Stimulated activated CD8-positive, alpha-beta memory T cell treated with anti-CD3 and anti-CD28 coated beads, Interleukin-4, amount 100 ng/mL, for 48 hours (primary cell): ENCODE data around the gene PCNX3.

Source experiments
- DNase-seq: peaks from one replicate; pipeline ENCODE4 v3.0.0-alpha.2; 2020

Gene PCNX3

DNA sequence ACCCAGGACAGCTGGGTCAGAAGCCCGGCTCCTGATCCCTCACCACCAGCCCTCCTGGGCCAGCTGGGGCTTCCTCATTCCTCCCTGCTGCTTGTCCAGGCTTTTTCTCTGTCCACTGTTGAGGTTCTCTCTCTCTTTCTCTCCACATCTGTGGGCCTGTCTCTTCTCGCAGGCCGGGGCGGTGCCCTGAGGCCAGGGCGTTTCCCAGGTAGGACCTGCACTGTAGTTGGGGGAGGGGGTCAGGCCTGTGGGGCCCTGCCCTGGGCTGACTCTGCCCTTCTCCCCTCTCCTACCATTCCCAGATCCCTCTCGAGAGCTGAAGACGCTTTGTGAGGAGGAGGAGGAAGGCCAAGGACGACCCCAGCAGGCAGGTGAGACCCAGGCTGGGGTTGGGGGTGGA lies 34.8 kb upstream of the PCNX3 start:
- no peak for DNase-seq

DNA sequence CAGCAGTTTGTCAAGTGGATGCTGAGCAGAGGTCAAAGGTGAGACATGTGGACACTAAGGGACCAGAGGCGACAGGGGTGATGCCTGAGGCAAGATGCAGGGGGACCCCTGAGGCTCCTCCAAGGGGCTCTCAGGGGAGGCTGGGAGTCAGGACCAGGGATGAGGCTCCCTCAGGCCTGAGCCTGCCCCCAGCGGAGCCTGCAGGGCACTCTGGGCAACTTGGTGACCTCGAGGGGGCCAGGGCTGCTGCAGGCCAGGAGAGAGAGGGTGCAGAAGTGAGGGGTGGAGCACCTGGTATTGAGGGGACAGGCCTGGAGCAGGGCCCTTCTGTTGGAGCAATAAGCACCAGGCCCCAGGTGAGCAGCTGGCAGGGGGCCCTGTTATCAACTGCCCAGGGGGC lies 33.6 kb upstream of the PCNX3 start:
- DNase-seq, result no peak

DNA sequence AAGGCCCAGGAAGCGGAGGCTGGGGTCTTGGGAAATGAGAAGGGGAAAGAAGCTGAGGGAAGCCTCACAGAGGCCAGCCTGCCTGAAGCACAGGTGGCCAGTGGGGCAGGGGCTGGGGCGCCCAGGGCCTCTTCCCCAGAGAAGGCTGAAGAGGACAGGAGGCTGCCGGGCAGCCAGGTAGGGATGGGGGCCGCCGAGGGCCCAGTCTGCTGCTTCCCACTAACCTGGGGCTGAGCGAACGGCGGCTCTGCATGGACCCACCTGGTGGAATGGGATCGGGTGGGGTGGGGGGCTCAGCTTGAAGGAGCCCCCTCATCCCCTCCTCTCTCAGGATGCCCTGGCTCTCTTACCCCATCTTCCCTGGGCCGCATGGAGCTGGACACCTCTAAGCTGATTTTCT lies 32.0 kb upstream of the PCNX3 start:
- DNase-seq, result no peak

DNA sequence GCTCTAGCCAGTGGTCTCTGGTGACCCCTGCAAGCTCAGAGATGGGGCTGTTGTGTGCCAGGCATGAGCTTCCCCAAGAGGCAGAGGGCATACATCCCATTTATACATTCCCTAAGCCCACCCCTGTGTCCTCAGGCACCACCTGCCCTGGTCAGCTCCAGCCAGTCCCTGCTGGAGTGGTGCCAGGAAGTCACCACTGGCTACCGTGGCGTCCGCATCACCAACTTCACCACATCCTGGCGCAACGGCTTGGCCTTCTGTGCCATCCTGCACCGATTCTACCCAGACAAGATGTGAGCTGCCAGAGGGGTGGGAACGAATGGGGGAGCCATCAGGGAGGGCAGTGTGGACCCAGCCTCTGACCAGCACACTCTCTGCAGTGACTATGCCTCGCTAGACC lies 31.5 kb upstream of the PCNX3 start:
- no peak for DNase-seq

DNA sequence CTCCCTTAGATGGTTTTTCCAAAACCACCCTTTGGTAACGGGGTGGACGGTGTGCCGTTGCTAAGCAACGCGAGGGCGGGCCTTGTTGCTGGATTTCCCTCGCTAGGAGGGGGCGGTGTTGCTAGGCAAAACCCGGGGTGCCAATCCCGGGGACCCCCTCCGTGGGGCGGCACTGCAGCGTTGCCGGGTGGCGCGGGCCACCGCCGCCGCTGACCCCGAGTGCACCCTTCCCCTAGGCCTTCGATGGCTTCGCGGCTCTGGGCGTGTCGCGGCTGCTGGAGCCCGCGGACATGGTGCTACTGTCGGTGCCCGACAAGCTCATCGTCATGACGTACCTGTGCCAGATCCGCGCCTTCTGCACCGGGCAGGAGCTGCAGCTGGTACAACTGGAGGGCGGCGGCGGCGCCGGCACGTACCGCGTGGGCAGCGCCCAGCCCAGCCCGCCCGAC lies 30.8 kb upstream of the PCNX3 start:
- no peak for DNase-seq

DNA sequence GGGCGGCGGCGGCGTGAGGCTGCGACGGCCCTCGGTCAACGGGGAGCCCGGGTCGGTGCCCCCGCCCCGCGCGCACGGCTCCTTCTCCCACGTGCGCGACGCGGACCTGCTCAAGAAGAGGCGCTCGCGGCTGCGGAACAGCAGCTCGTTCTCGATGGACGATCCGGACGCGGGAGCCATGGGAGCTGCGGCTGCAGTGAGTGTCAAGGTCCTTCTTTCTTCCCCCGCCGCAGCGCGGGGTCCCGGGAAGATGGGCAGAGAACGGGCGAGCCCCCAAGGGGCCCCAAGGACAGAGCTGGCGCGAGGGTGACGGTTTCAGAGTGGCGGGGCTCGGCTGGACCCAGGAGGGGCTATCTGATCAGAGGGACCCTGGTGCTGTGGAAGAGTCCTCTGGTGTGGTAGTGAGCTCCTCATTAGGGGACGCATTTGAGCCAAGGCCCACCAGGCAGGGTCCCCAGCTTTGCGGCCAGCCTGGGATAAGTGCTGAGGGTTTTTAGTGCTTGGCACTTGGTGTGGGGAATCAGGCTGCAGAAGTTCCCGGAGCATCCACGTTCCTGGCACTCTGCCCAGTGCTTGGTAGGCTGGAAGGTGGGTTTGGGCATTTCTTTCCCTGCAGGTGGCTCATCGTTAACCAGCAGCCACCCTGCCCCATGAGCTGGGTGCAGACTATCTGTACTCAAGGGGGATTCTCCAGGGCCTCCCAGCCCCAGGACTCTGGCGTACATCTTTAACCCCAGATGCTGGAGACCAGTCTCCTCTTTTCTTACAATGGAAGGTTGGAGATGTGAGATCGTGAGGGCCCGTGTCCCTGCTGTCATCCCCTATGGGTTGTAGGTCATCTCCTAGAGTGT lies 30.0 kb upstream of the PCNX3 start:
- no peak for DNase-seq

DNA sequence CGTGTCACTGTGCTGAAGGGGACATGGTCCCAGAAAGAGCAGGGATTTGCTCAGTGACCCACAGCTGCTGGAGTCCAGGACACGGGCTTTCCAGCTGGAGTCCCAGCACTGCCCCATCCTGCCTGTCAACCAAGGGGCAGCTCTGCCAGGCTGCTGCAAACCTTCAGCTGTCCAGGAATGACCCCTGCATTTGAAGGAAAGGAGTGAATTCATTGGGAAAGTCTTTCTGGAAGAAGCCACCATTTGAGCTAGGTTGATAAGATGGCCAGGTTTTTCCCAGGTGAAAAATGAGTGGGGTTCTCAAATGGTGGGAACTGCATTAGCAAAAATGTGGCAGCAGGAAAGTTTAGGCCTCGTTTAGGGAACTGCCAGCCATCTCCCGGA lies 29.3 kb upstream of the PCNX3 start:
- no peak for DNase-seq

DNA sequence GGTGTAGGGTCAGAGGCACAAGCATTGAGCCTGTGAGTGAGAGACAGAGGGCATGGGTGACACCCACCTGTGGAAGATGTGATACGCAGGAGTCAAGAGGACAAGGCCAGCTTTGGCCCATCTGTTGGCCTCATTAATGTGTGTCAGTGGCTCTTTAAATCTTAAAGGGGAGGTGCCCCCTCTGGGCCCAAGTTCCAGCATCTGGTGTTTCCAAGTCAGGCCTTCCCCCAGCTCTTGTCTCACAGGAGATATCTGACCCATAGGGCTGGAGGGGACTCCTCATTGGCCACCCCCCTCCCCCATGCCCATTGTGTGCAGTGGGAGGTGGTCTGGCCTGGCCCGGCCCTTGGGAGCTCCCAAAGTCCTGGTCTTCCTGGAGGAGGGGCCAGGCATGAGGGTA lies 28.9 kb upstream of the PCNX3 start:
- DNase-seq, result no peak

DNA sequence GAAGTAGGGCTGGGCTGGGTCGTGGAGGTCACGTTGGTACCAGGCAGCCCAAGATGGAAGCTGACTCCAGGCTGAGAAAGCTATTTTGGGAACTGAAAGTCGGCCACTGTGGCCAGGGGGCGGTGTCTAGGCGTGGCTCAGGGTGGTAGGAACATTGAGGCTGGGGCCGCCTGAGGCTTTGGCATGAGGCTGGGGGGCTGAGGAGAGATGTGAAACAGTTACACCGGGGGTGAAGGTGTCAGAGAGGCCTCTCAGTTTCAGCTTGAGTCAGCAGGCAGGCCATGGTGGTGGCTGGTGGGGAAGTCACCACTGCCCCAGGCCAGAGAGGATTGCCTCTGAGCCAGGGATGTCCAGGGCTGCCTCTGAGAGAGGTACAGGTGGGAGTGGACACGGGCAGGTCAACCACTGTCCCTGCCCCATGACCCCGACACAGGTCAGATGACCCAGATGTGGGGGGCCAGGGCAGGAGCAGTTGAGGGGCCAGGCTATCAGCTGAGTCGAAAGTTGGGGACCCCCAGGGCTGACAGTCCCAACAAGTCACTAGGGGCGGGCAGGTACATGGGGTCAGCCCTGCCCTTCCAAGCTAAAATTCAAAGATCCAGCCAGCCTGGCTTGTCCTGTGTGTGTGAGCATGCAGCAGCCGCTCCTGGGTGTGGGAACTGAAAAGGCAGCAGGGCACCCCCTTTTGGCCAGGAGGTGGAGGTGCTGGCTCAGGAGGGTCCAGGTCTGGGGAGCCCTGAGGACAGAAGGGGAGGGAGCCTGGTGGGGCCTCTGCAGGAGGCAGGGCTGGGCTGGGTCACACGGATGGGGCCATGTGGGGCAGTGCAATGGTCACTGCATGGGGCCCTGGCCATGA lies 27.1 kb upstream of the PCNX3 start:
- DNase-seq, result peak; percentile 87

DNA sequence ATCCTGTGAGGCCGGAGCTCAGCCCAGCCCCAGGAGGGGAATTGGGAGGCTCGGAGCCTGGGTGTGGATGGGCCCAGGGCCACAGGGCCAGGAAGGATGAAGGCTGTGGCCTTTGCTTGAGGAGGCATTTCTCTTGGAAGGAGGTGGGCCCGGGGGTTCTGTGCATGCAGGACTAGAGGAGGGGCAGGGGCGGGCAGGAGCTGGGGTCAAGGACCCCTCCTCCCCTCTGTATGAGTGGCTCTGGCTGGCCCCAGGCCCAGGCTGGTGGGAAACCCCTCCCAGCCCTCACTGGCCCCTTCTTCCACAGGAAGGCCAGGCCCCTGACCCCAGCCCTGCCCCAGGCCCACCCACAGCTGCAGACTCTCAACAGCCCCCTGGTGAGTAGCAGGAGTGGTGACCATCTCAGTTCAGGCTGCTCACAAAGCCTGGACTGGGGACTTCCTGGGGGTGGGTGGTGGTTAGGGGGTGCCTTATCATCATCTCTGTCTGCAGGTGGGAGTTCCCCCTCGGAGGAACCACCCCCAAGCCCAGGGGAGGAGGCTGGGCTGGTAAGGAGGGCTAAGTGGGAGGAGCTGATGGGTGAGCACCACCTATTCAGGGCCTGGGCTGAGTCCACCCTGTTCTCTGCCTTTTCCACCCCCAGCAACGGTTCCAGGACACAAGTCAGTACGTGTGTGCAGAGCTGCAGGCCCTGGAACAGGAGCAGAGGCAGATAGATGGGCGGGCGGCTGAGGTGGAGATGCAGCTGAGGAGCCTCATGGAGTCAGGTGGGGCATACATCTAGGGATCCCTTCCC lies 25.9 kb upstream of the PCNX3 start:
- peak; percentile 71 for DNase-seq

DNA sequence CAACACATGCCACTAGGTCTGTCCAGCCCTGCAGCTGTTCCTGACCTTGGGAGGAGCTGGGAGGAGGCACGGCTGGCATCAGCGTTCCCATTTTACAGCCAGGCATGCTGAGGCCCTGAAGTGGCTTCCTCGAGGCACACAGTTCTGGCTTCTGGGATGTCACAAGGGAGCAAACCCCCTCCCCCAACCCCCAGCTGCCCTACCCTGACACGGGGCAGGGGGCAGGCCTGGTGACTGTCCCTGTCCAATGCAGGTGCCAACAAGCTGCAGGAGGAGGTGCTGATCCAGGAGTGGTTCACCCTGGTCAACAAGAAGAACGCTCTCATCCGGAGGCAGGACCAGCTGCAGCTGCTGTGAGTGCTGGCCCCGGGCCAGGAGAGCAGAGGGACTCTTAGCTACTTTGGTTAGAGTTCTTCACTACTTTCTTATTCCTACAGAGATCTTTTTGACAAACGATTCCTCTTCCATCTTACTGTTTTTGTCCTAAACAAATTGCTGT lies 25.3 kb upstream of the PCNX3 start:
- no peak for DNase-seq

DNA sequence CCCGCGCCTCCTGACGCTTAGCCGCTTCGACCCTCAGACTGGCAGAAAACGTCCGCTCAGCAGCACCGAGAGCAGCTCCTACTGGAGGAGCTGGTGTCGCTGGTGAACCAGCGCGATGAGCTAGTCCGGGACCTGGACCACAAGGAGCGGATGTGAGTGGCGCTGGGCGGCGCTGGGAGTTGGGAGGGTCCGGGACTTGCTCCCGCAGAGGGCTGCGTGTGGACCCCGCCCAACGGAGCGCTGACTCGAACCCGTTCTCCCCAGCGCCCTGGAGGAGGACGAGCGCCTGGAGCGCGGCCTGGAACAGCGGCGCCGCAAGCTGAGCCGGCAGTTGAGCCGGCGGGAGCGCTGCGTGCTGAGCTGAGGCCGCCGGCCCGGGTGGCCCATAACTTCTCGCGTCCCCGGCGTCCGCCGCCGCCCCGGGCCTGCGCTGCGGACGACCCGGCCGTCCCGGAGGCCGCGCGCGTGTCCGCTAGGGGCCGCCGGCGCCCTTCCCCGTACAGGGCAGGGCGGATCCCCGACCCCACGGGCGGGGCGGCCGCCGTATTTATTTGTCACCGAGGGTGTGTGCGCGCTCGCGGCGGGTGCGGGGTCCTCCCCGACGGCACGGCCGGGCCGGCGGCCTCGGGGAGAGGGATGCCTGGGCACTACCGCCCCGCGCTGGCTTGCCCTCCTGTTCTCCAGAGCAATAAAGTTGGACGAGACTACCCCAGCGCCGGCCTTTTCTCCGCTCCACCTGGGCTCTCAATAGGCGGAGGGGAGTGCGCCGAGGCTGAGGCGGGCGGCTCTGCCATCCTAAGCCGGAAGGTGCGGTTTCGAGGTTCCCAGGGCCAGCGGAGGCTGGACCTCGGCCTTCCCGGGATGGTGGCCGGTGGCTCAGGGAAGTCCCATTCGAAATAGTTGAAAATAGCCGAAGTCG lies 23.4 kb upstream of the PCNX3 start:
- DNase-seq, result no peak

DNA sequence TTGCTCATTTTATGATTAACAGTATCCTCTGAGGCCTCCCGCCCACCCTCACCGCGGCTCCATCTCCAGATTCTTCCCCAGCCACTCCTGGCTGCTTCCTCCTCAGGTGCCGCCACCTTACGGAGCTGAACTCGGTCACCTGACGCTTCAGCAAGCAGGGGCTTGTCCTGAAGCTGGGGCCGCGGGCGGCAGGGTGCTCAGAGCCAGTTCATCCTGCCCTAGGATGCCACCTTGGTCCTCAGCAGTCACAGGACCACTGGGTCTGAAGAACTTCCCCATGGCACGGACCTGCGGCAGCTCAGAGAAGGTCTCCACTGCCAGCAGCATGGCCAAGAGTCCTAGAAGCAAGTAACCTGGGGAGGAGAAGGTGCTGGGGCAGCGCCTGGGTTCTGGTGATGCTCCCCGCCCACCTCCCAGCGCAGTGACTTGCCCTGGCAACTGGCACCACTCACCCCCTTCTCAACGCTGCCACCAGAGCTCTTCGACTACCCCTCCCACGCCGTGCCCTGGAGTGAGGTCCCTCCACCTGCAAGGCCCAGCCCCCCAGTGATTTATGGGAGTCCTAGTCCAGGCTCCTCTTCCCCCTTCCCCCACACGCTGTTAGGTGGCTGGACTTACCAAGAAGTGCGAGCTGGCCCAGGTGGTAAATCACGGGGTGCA lies 22.6 kb upstream of the PCNX3 start:
- DNase-seq, result no peak

DNA sequence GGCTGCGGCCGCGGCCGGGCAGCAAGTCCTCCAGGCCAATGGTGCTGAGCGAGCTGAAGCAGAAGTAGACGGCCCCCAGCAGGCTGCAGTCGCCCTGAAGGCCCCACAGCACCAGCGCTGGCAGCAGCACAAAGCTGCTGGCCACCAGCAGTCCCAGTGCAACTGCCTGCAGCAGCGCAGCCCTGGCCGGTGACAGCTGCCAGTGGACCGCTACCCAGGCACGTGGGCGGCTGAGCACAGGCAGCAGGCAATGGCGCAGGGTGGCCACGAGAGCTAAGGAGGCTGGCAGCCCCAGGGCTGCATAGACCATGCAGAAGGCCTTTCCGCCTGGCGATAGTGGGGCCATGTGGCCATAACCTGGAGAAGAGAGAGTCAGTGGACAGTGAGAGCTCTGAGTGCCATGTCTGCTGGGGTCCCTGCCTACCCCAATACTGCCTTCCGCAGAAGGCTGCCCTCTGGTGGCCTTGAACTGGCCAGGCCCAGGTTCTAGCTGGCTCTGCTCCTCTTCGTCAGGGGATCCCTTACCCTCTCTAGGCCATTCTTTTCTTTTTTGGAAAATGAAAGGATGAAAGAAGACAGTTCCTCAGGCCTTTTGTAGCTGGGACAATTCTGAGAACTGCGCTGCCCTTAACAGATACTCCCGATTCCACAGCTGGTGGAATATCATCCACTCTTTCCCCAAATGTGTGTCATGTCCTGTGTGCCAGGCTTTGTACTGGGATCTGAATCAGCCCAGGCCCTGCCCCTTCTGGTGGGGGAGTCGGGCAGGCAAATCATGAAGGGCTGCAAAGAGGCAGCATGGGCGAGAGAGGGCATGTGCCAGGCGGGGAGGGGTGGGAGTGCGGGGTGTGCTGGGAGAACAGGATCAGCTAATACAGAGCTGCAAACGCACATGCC lies 21.8 kb upstream of the PCNX3 start:
- DNase-seq, result peak; percentile 74

DNA sequence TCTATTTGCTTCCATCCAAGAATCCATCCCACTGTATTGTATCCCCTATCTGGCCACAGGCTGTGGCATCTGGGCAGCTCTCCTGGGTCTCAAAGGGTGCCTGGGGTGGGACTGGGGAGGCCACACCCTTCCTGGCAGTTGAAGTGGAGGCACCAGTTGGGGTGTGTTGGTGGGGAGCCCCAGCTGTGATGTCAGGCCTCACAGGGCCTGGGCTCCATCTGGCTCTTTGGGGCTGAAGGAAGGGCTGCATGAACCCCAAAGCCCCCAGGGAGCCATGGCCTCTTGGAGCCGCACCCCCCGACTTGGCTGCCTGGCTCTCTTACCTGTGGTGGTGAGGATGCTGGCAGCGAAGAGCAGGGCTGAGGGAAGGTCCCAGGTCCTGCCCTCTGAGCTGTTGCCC lies 20.4 kb upstream of the PCNX3 start:
- DNase-seq, result no peak

DNA sequence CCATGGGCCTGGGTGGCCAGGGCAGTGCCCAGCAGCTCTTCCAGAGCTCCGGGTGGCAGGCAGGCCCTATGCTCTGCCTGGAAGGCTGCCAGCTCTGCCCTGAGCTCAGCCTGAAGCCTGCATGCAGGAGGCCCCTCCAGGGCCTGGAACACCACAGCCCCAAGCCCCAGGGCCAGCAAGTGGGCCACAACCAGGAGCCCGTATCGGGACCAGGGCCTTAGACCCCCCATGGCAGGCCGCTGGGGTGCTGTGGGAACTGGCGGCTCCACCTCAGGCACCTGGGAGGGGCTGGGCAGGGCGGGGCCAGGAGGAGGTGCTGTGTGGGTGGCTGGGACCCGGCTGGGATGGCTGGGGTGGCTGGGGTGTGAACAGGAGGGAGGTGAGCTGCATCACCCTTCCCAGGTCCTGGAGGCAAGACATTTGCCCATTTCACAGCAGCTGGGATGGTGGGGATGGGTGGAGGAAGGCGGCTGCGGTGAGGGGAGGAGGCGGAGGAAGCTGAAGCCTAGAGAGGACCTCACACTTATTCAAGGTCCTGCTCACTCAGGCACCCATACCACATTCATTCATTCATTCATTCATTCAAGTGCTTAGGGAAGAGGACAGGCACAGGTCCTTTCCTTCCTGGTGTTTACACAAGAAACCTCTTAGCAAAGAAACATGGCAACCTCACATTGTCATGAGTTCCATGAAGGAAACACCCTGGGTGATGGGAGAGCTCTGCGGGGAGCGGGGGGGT lies 19.9 kb upstream of the PCNX3 start, which contains the start of gene KCNK7:
KCNK7 (minus strand) TSS at position 258 of the 739 bp plus-strand sequence; CDS start at position 230, 28 bp downstream.
- no peak for DNase-seq

DNA sequence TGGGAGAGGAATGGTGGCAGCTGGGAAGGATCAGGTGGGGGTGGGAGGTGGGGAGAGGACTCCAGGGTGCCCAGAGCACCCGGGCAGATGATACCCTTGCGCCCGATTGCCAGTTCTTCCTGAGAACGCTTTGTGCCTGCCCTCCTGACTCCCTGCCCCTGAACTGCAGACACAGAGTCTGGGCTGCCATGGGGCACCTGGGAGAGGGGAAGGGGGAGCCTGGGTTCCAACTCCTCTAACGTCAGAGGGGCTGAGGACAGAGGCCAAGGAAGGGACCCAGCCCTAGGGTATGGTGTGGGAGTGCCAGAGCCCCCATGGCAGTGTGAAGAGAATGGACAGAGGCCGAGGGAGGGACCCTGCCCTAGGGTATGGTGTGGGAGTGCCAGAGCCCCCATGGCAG lies 19.1 kb upstream of the PCNX3 start:
- no peak for DNase-seq

DNA sequence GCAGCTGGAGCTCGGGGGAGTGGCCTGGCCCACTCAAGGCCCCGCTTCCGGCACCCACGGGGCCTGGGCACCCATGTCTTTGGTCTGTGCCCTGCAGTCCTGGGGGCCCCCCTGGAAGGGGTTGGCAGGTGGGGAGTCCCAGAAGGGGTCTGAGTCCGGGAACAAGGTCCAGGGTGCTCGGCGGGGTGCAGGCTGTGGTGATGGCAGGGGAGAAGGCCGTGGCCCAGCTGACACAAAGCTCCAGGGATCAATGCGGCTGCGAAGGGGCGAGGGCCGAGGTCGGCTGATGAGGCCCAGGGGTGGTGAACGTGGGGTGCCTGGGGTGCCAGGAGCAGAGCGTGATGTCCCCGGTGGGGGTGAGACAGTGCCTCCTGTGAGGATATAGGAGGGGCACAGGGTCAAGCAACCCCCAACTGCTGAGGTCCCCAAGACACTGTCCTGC lies 17.3 kb upstream of the PCNX3 start:
- DNase-seq, result no peak

DNA sequence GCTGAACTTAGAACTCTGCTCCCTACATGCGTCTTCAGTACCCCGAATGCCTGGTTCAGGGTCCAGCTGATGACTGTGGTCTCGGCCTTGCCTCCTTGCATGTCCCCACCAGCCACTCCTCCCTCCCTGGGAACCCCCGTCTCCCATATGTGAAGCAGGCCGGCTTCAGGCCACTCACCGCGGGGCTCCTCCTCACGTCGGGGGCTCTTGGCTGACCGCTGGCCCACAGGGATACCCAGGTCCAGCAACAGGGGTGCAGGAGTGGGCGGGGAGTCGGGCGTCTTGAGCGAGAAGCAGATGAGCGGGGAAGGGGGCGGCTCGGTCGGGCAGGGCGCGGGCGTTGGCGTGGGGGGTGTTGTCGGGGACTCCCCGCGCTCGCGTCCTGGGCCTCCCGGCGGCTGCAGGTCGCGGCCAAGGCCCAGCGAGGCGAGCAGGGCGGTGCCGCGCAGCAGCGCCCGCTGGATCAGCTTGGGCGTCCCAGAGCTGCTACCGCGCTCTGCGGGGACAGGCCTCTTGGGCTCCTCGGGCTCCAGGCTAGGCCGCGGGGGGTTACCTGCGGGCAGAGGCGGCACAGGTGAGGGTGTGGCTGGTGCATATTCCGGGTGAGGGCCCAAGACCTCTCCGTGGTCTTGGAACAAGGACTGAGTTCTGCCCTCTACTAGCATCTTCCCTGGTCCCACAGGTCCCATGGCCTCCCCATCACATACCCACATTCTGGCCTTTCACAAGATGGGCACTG lies 16.2 kb upstream of the PCNX3 start:
- DNase-seq, result no peak
